NCI-H146 treated with DMSO at 0.1 percent for 48 hours (cell line): ENCODE data around the gene SLC25A10.
A peak's percentile ranks its signal among the peaks of the same experiment; 100 is the strongest.
"Not testable (repeated sequence)": the region's sequence is repeated elsewhere in the genome, so short reads cannot be mapped to it uniquely, and the experiment has no call there.

ENCODE experiments used
- DNase-seq: peaks from one replicate; lab custom pipeline; 2025; ENCODE audit not compliant: unreplicated experiment; lab: John Stamatoyannopoulos, UW

The SLC25A10 gene, protein sequence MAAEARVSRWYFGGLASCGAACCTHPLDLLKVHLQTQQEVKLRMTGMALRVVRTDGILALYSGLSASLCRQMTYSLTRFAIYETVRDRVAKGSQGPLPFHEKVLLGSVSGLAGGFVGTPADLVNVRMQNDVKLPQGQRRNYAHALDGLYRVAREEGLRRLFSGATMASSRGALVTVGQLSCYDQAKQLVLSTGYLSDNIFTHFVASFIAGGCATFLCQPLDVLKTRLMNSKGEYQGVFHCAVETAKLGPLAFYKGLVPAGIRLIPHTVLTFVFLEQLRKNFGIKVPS

DNA sequence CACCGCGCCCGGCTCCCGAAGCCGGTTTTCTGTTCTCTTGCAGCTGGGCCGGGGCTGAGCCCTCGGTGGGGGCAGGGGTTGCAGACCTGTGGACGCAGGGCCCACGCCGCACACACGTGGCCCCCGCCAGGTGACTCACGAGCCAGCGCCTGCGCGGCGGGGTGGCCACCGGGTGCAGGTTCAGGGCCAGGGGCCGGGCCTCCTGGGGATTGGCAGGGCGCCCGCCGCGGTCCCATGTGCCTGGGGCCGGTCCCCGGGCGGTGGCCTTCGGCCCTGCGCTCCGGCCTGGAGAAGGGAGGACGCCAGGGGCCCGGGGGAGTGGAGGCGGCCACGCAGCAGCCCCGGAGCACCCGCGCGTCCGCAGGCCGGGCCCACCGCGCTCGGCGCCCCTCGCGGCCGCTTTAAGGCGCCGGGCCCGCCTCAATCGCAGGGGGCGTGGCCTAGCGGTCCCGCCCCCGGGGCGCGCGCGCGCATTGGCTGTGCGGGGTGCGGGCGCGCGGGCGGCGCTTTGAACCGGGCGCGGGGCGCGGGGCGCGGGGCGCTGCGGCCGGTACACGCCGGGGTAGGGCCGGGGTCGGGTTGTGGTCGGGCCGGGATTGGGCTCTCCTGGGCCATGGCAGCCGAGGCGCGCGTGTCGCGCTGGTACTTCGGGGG lies at the start of gene SLC25A10:
Gene SLC25A10 (plus strand): TSS at position 471 of the 654 bp plus-strand sequence. CDS start 143 bp downstream, at position 614.
- peak; percentile 61 for DNase-seq

DNA sequence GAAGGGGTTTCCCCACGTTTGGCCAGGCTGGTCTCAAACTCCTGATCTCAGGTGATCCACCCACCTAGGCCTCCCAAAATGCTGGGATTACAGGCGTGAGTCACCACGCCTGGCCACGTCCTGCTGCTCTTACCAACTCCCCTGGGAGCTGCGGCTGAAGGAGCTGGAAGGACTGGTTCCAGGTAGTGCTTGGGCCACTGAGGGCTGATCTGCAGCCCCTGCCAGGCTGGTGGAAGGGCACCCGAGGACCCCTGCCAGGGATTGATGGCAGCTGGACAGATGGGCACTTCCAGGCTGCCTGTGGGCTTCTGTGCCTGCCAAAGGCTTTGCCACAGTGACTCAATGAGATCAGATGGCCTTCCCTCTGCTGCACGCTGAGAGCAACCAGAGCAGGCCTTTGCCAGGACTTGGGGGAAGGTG lies 48.0 kb upstream of the SLC25A10 start:
- no peak for DNase-seq

DNA sequence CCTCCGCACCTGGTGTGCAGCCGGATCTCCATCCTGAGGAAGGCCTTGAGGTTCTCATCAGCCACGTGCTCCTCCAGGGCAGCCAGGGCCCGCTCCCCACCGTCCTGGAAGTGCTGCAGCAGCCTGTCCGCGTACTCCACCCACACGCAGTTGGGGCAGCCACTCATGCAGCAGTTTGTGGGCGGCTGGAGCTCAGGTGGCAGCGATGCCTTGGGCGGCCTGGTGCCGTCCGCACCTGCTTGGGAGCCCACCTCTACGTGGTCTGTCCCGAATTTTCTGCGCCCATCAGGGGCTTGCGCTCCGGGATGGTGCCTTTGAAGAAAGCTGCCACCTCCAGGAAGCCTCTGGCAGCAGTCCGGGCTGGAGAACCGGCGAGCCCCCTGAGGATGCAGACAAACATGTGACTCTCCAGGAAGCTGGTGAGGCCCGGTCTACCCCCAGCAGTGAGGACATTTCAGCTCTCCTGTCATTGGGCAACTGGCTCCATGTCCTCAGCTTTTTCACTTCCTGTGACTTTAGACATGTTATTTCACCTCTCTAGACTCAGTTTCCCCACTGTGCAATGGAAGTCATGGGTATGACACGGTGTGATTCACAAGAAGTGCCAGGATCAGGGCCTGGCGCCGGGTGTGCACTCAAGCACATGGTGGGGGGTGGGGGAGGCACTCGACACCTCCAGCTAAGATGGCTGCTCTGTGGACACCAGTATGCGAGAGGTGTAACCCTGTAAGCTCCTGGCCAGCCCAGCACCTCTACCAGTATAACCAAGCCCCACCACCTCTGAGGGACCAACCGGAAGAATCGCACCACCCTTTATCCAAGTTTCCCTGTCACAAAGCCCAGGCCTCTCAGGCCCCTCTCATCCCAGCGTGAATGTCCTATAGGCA lies 46.6 kb upstream of the SLC25A10 start:
- peak; percentile 43 for DNase-seq

DNA sequence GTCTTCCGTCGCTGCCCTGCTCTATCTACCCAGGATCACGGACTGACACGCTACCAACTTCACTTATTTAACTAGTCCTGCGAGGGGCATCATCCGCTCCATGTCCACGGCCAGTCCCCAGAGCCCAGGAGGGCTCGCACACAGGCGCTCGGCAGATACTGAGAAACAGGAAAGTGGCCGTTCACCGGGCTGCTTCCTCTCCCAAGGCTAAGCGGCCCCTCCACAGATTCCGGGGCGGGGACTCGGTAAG lies 46.1 kb upstream of the SLC25A10 start:
- DNase-seq: peak; percentile 43

DNA sequence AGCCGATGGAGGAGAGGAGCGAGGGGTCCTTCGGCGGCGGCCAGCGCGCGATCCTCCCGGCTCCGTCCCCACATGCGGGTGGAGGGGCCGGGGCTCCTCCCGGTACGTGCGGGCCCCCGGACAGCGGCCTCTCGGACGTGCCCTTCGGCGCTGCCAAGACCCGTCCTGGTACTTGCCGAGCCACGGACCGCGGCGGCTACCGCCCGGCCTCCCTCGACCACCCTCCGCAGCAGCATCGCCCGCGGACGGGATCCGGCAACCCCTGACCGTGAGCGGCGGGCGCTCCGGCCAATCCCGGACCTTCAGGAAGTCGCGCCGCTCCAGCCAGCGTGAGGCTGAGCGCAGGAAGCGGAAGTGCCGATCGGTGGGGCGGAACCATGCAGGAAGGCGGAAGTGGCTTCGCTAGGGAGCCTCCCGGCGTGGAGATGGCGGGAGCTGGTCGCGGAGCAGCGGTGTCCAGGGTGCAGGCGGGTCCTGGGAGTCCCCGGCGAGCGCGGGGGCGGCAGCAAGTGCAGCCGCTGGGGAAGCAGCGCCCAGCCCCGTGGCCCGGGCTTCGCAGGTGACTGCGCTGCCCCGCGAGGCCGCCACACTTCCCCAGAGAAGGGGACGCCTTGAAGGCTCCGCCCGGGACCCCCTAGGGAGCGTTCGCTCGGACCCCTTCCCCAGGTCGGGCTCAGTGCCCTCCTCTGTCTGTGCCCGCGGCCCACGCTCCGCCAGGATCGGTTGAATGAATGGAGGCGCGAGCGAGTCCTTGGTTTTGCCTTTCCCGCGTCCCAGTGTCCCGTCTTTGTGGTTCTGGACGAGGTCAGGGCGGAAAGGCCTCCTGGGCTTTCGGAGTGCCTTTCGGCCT lies 45.5 kb upstream of the SLC25A10 start, which contains the start of the genes CCDC137 and OXLD1:
Gene CCDC137 (plus strand): TSS at position 396 of the 850 bp plus-strand sequence. CDS start 30 bp downstream, at position 426.
Gene OXLD1 (minus strand): TSS at position 264 of the 850 bp plus-strand sequence. CDS start 28 bp downstream, at position 236.
- DNase-seq: peak; percentile 86

DNA sequence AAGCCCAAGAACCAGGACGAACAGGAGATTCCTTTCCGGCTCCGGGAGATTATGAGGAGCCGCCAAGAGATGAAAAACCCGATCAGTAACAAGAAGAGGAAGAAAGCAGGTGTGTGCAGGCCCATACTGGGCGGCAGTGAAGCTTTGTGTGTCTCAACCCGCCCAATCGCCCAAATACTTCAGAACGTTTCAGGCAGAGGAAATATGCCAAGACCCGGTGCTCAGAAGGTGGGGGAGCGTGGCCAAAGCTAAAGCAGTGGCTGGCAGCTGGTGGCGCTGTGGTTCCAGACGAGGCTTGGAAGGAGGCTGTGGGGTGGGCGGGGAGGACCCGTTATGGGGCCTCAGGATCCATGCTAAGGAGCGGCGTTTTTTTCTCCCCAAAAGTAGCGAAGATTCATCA lies 44.3 kb upstream of the SLC25A10 start:
- DNase-seq: no peak

DNA sequence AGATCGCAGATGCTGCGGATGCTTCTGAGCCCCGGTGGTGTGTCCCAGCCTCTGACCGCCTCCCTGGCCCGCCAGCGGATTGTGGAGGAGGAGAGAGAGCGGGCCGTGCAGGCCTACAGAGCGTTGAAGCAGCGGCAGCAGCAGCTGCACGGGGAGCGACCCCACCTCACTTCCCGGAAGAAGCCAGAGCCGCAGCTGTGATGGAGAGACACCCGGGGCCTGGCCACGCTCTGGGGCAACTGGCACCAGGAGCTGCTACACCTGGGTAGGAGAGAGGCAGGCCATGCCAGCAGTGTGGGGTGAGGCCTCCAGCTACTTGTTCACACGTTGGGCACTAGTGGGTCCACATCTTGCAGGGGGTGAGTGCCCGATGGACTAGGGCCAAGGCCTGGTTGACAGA lies 39.6 kb upstream of the SLC25A10 start:
- no peak for DNase-seq

DNA sequence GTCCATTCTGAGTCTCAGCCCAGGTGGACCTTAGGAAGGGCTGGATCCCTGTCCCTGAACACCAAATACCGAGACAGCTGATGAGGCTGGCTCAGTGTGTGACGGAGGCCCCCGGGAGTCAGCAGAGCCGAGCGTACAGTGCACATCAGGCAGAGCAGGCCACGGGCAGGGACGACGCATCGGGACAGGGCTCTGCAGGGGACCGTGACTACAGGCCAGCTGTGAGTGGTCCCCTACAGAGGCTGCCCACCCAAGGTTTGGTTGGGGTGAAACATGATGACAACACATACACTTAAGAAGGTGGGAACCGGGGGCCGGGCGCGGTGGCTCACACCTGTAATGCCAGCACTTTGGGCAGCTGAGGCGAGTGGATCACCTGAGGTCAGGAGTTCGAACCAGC lies 39.1 kb upstream of the SLC25A10 start:
- DNase-seq: no peak

DNA sequence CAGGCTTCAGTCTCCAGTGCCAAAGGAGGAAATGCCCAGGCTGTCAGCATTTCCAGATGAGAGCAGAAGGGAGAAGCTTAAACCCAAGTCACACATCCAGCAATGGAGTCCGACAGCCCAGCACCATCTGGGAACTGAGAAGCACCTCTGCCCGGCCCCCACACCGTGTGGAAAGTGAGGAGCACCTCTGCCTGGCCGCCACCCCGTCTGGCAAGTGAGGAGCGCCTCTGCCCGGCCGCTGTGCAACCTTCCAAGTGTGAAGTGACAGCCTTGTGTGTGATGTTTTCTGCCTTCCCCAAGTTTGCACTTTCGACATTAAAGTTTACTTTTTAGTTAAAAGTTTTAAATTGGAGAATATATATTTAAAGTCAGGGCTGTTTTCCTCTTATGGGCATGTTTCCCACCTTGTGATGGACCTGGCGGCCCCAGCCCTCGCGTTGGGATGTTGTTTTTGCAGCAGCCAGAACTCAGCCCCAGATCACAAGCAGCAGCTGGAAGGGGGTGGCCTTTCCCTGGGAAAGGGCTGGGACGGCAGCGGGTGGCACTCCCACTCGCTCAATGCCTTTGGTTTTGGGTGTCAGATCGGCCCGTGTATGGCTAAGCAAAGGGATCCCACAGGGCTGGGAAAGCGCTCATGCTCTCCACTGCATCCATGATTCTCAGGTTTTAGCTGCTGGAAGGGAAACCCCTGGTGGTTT lies 38.4 kb upstream of the SLC25A10 start:
- no peak for DNase-seq

DNA sequence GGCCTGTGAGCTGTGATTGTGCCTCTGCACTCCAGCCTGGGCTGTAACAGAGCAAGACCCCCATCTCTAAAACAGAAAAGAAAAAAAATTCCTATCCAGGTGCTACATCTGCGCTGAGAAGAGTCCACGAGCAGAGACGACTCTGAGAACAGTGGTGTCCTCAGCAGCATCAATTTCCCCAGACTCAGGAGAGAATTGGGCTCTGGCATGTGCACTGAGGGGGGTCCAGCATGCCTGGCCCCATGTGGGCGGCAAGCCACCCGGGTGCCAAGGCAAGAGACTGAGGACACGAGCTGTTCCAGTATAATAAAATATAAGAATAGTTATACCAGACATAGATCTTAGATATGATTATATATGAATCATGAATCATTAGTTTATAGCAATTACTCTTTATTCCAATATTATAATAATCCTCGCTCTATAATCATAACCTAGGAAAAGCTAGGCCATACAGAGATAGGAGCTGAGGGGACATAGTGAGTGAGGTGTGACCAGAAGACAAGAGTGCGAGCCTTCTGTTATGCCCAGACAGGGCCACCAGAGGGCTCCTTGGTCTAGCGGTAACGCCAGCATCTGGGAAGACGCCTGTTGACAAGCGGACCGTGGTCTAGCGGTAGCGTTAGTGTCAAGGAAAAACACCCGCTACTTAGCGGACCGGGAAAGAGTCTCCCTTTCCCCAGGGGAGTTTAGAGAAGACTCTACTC lies 36.4 kb upstream of the SLC25A10 start:
- DNase-seq: not testable (repeated sequence)

DNA sequence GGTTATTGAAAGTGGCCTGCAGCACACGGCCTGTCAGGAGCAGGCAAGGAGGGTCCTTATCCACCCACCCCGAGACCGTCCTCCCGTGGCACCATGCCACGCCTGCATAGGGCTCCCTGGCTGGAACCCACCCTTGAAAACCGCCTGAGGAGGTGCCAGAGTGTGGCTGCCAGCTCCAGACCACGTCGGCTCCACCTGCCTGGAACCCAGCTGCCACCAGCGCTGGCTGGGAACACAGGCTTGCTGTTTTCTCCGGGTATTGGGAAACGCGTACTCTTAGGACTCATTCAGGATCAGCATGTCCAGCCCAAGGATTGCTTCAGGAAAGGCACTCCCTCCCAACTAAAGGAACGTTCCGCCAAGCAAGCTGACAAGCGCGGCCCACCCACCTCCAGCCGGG lies 35.2 kb upstream of the SLC25A10 start:
- DNase-seq: no peak

DNA sequence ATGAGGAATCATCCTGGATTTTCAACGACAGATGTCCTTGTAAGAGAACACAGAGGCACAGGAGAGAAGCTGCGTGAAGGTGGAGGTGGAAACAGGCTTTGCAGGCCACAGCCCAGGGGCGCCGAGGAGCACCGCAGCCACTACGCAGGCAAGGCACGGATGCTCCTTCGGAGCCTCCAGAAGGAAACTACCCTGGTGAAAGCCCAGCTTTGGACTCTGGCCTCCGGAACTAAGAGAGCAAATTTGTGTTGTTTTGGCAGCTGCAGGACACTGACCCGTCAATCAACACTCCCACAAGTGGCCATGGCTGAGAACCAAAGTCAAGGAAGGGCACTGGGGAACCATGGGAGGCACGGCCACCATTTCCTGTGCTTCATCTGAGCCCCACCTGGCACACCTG lies 31.9 kb upstream of the SLC25A10 start:
- DNase-seq: no peak

DNA sequence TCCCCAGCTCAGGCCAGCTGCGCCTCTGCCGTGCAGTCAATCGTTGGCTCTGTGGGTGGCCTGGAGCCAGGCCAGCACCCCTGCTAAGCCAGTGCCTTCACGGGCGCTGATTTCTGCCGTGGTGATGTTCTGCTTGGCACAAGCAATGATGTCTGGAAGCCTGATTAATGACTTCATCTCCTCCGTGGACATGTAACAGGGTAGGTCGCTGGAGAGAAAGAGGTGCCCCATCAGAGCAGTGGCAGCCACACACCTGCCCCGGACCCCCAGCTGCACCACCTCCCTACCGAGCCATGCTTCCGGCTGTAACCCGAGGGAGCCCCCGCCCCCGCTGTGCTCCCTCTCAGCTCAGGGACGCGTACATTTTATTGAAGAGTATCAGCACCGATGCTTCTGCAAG lies 30.4 kb upstream of the SLC25A10 start:
- peak; percentile 71 for DNase-seq

DNA sequence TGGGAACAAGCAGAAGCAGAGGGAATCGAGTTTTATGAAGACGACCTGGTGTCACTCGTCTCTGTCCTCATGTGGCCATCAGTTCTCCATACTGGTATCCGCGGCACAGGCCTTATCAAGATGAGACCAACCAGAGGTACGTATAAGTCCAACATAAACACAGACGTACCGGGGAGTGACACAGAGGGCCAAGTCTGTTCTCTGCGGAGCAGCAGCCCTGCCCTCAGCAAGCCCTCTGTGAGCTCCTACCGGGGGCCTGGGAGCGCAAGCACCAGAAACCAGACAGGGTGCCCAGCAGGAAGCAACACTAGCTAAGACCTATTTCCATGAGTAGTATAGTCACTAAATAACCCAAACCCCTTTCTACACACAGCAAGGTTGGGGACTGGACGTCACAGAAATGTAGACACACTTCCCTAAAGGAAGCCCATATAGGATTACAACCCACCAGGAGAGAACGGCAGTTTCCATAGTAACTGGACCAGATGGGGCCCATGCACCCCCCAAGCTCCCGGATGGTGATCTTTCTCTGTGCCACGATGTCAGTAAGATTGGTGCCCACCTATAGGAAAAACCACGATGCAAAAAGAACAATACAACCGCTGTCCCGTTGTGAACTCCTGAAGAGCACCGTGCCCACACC lies 29.4 kb upstream of the SLC25A10 start:
- no peak for DNase-seq

DNA sequence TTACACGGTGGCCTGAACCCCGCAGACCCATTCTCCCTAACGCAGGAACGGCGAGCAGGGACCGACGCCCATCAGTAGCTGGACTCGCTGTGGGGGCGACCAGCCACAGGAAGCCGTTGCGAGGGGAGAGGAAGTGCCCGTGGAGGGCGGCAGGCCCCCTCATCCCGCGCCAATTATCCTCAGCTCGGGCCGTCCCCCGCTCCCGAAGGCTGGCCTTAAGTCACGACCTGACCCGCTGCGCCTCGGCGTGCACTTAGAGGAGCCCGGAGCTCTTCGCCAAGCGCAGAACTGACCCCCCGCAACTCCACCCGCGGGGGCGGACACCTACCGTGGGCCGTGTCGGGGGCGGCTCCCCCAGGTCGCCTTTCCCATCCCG lies 28.9 kb upstream of the SLC25A10 start:
- no peak for DNase-seq

DNA sequence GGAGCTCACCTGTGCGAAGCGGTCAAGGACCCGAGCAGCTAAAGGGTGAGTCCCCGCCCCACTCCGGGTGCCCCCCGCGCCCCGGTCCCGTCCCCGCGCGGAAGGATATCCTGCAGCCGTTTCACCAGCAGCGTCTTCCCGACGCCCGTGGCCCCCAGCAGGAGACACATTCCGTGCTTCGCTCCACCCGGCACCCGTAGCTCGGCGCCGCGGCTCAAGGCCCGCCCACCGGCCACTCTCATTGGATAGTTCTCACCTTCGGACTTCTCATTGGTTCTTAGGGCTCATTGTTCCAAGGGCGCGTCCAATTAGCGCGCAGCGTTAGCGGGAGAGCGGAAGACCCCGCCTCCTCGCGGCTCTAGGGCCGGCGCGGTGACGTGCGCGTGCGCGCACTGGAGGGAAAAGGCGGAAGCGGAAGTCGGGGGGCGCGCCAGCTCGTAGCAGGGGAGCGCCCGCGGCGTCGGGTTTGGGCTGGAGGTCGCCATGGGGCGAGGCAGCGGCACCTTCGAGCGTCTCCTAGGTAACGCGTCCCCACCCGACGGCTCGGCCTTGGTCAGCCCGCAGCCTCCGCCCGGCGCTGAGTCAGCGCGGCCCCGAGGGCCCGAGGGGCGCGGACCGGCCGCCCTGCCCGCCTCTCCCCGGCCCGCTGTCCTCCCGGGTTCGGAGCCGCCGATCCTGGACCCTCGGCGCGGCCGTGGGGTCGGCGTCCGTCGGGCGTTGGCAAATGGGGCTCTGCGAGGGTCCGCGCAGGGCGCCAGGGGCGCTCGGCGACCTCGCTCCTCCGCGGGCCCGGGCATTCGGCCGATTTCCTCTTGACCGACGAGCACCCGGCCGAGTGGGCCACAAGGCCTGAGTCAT lies 28.3 kb upstream of the SLC25A10 start, which contains the start of the genes ARL16 and HGS:
Gene ARL16 (minus strand): TSS at position 214 of the 858 bp plus-strand sequence. CDS start 44 bp downstream, at position 170.
Gene HGS (plus strand): TSS at position 428 of the 858 bp plus-strand sequence. CDS start 56 bp downstream, at position 484.
- DNase-seq: peak; percentile 97

DNA sequence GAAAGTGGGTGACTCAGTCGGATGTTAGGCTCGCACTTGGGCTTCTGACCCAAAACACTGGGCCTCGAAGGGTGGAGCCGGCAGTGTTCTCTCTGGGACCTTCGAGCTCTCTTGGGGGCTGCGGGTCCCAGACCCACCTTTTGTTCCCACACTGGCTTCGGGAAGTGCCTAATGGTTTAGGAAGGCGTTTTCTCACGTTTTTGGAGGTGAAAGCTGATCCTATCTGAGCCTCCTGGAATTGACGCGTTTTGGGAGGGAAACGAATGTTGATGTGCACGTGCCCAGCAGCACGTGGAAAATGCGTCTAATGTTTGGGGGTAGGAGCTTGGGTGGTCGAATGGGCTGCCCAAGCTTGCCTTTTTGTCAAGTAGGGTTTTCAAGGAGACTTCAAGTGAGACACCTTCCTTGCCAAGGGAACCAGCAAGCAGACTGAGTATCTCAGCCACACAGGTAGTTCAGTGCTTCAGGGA lies 27.6 kb upstream of the SLC25A10 start:
- DNase-seq: no peak

DNA sequence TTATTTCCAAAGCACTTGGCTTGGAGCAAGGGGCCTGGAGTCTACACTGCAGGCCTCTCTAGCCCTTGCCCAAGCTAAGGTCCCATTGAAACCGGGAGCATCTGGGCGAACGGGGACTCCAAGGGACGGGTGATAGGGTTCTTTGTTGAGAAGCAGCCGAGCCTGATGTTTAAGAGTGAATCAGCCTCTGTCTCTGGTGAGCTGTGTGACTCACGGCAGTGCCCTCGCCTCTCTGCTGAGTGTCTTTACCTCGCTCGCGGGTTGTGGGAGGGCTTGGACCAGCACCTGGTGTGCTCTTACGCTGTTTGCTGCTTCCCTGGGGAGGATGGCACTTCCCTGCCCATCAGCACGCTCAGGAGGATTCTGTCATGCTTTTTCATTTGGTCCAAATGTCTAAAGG lies 27.0 kb upstream of the SLC25A10 start:
- DNase-seq: no peak
